ENCODE data around the gene CNIH3.

The CNIH3 gene

GRCh38 chr1:224619209-224619608, 3.1 kb downstream of the CNIH3 start:
- Histone ChIP-seq H3K4me1 (no peaks in the 10 kb centered on the region), H3K79me2 (no peaks in the 10 kb centered on the region), H3K27me3 (ENCODE audit: control insufficient read depth, insufficient read depth, low read length) (no peaks in the 10 kb centered on the region), H3K9ac (no peak overlapping the region), H3K9me3 (ENCODE audit: control insufficient read depth, low read length) (no peaks in the 10 kb centered on the region), H3K27ac (no peak overlapping the region), H3K4me2 (ENCODE audit: low read length) (no peak overlapping the region), H2AFZ (no peak overlapping the region), H3K36me3 (ENCODE audit: control insufficient read depth, insufficient read depth, low read length) (no peaks in the 10 kb centered on the region), H3K4me3 (ENCODE audit: low read depth, low read length) (no peak overlapping the region)
- no peak for TF ChIP-seq CTCF (IDR thresholded peaks at IDR 0.05)

GRCh38 chr1:224620105-224620504, 4.0 kb downstream of the CNIH3 start:
- Histone ChIP-seq H3K9me3 (ENCODE audit: control insufficient read depth, low read length) (no peaks in the 10 kb centered on the region), H2AFZ (no peak overlapping the region), H3K4me2 (ENCODE audit: low read length) (no peak overlapping the region), H3K4me1 (no peaks in the 10 kb centered on the region), H3K79me2 (no peaks in the 10 kb centered on the region), H3K36me3 (ENCODE audit: control insufficient read depth, insufficient read depth, low read length) (no peaks in the 10 kb centered on the region), H3K9ac (no peak overlapping the region), H3K4me3 (ENCODE audit: low read depth, low read length) (no peak overlapping the region), H3K27ac (no peak overlapping the region), H3K27me3 (ENCODE audit: control insufficient read depth, insufficient read depth, low read length) (no peaks in the 10 kb centered on the region)
- TF ChIP-seq CTCF (IDR thresholded peaks at IDR 0.05), result no peak

GRCh38 chr1:224621813-224622682, 5.9 kb downstream of the CNIH3 start:
- H2AFZ ChIP-seq, result no peak overlapping the region

GRCh38 chr1:224622831-224623230, 6.7 kb downstream of the CNIH3 start:
- H3K9ac ChIP-seq, result no peak overlapping the region
- H3K4me3 ChIP-seq (ENCODE audit: low read depth, low read length), result no peak overlapping the region
- H3K27me3 ChIP-seq (ENCODE audit: control insufficient read depth, insufficient read depth, low read length), result no peaks in the 10 kb centered on the region
- H3K4me1 ChIP-seq, result no peaks in the 10 kb centered on the region
- H3K9me3 ChIP-seq (ENCODE audit: control insufficient read depth, low read length), result no peaks in the 10 kb centered on the region
- TF ChIP-seq CTCF (IDR thresholded peaks at IDR 0.05), result no peak
- H3K79me2 ChIP-seq, result no peaks in the 10 kb centered on the region
- H2AFZ ChIP-seq, result no peak overlapping the region
- no peak overlapping the region for H3K4me2 ChIP-seq (ENCODE audit: low read length)
- H3K36me3 ChIP-seq (ENCODE audit: control insufficient read depth, insufficient read depth, low read length), result no peaks in the 10 kb centered on the region
- no peak overlapping the region for H3K27ac ChIP-seq

More at GRCh38 chr1:224621813-224622682, 5.9 kb downstream of the CNIH3 start:
- Histone ChIP-seq H3K4me3 (ENCODE audit: low read depth, low read length) (no peak overlapping the region), H3K27ac (no peak overlapping the region), H3K9ac (no peak overlapping the region), H3K9me3 (ENCODE audit: control insufficient read depth, low read length) (no peaks in the 10 kb centered on the region), H3K4me1 (no peaks in the 10 kb centered on the region), H3K27me3 (ENCODE audit: control insufficient read depth, insufficient read depth, low read length) (no peaks in the 10 kb centered on the region), H3K36me3 (ENCODE audit: control insufficient read depth, insufficient read depth, low read length) (no peaks in the 10 kb centered on the region), H3K79me2 (no peaks in the 10 kb centered on the region), H3K4me2 (ENCODE audit: low read length) (no peak overlapping the region)
- no peak for TF ChIP-seq CTCF (IDR thresholded peaks at IDR 0.05)

- Histone ChIP-seq H3K36me3 (ENCODE audit: control insufficient read depth, insufficient read depth, low read length) (no peaks in the 10 kb centered on the region), H3K27me3 (ENCODE audit: control insufficient read depth, insufficient read depth, low read length) (no peaks in the 10 kb centered on the region), H3K9ac (no peak overlapping the region), H3K4me1 (no peaks in the 10 kb centered on the region), H3K79me2 (no peaks in the 10 kb centered on the region), H3K4me2 (ENCODE audit: low read length) (no peak overlapping the region), H3K9me3 (ENCODE audit: control insufficient read depth, low read length) (no peaks in the 10 kb centered on the region), H3K4me3 (ENCODE audit: low read depth, low read length) (no peak overlapping the region), H2AFZ (no peak overlapping the region), H3K27ac (no peak overlapping the region)
- TF ChIP-seq CTCF (IDR thresholded peaks at IDR 0.05), result no peak
Observed at GRCh38 chr1:224623310-224623714, 7.2 kb downstream of the CNIH3 start.

Measured in parathyroid adenoma (tissue), 2 donors.